ENCODE results near the gene ECI1. TPM values are rescaled to one million over a fixed set of nuclear protein-coding genes. Genes with fewer than 3 reads are reported as not detected.

The ECI1 gene
- total RNA-seq, 4 donors from 2014 or later = 104 to 208 (median 169) TPM

- peaks cover 5 to 7% of the 10 kb centered on the region in 2 donors for H3K4me1 ChIP-seq
- H3K36me3 ChIP-seq = peaks cover 7 to 28% of the 10 kb centered on the region in 2 donors
- intact Hi-C loops (cut with DNase I) = loop anchor here (10.0 kb wide), 2 partner anchors 47 to 127 kb away; partner anchors contain the start of genes ABCA3 and CCNF
- H3K27ac ChIP-seq = no peak overlapping the region
- H3K9me3 ChIP-seq = no peaks in the 10 kb centered on the region
- H3K4me3 ChIP-seq (replicated peaks in 1 of 3) = no peak overlapping the region
- WGBS, 2 donors = 95 to 100% methylated on average over 2 to 22 of the region's 22 CpGs
- H3K27me3 ChIP-seq = no peaks in the 10 kb centered on the region
- no peak for DNase-seq
- TF ChIP-seq POLR2A (IDR thresholded peaks at IDR 0.05) (no peak), CTCF (IDR thresholded peaks at IDR 0.05) (no peak)
Observed at GRCh38 chr16:2297506-2297860, 46.1 kb upstream of the ECI1 start.

DNA sequence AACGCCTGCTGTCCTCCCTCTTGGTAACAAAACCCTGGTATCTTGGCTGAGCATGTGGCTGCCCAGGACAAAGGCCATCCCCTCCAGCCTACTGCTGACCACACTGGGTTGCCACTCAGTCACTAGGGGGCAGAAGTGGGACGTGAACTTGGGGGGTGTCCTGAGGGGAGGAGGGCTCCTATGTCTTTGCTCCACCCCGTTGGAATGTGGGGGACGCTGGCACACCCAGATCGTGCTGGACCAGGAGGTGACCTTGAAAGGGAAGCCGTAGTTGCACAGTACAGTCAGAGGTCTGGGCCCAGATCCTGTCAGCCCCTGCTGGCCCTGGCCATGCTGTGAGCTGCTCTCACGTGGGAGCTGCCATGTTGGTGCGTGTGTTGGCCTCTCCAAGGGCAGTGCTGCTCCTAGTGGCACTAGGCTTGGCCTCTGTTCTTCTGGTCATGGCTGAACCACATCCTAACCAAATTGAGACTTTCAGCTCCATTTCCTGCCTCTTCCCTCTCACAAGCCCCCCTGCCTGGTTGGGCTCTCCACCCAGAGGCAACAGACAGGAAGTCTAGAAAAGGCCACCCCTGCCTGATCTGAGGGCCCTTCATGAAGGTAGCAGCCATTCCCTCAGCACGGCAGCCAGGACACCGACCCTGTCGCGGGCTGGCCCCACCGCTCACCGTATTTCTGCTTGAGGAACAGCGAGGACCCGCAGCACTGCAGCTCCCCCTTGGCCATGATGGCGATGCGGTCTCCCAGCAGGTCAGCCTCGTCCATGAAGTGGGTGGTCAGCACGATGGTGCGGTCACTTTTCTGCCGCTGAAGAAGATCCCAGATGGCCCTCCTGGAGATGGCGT, 45.5 kb upstream of the ECI1 start:
- H3K9me3 ChIP-seq = no peaks in the 10 kb centered on the region
- H3K27ac ChIP-seq = peak overlapping the region in 1 of 3 donors; percentile 17
- H3K4me3 ChIP-seq (replicated peaks in 1 of 3) = no peak overlapping the region
- intact Hi-C loops (cut with DNase I) = loop anchor here (10.0 kb wide), 2 partner anchors 48 to 128 kb away; partner anchors contain the start of genes ABCA3 and CCNF
- H3K36me3 ChIP-seq = peaks cover 10 to 34% of the 10 kb centered on the region in 2 donors
- no peaks in the 10 kb centered on the region for H3K27me3 ChIP-seq
- peak; percentile 73 to 80 for DNase-seq
- H3K4me1 ChIP-seq = peaks cover 5 to 7% of the 10 kb centered on the region in 2 donors
- 82 to 87% methylated on average over 13 to 14 of the region's 23 CpGs for WGBS, 2 donors
- TF ChIP-seq CTCF (IDR thresholded peaks at IDR 0.05) (peak; percentile 22 to 89 (median 62)), POLR2A (IDR thresholded peaks at IDR 0.05) (no peak)

GRCh38 chr16:2295056-2295798, 43.8 kb upstream of the ECI1 start:
- no peak for TF ChIP-seq CTCF (IDR thresholded peaks at IDR 0.05)
- Histone ChIP-seq H3K27me3 (no peaks in the 10 kb centered on the region), H3K36me3 (peaks cover 20 to 36% of the 10 kb centered on the region in 2 donors), H3K9me3 (no peaks in the 10 kb centered on the region), H3K4me1 (peaks cover 5 to 7% of the 10 kb centered on the region in 2 donors), H3K4me3 (replicated peaks in 1 of 3) (no peak overlapping the region), H3K27ac (no peak overlapping the region)
- no peak for DNase-seq
- intact Hi-C loops (cut with DNase I) = loop anchor here (10.0 kb wide), 2 partner anchors 50 to 130 kb away; partner anchors contain the start of genes ABCA3 and CCNF
- WGBS, 2 donors = 93 to 96% methylated on average over 12 to 19 of the region's 21 CpGs

GRCh38 chr16:2292221-2292620, 40.8 kb upstream of the ECI1 start:
- no peaks in the 10 kb centered on the region for H3K9me3 ChIP-seq
- H3K27ac ChIP-seq = no peak overlapping the region
- H3K27me3 ChIP-seq = no peaks in the 10 kb centered on the region
- peaks cover 25 to 47% of the 10 kb centered on the region in 2 donors for H3K36me3 ChIP-seq
- intact Hi-C loops (cut with DNase I) = loop anchor here (10.0 kb wide), 2 partner anchors 53 to 133 kb away; partner anchors contain the start of genes ABCA3 and CCNF
- no peak overlapping the region for H3K4me3 ChIP-seq (replicated peaks in 1 of 3)
- no peak for TF ChIP-seq POLR2A (IDR thresholded peaks at IDR 0.05)
- H3K4me1 ChIP-seq = peaks cover 5 to 7% of the 10 kb centered on the region in 2 donors
- 94% methylated on average over 9 of the region's 9 CpGs for WGBS, 2 donors
- no peak for DNase-seq

DNA sequence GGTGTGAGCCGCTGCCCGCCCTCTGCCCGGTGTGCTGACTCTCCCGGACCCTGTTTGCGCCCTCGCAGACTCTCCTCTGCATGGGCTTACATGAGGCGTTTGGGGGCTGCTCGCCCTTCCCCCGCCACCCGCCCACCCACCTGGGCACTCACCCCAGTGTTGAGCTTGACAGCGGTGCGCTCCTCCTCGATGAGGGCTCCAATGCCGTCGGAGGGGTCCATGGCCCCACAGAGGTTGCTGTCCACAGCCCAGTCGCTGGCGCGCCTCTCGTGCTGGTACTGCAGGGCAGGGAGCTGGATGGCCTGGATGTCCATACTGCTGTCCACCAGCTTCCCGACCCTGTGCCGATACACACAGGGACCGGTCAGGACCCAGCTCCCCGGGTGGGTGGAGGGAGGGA, 37.9 kb upstream of the ECI1 start:
- no peaks in the 10 kb centered on the region for H3K9me3 ChIP-seq
- intact Hi-C loops (cut with DNase I) = no loop called here
- H3K27ac ChIP-seq = no peak overlapping the region
- no peaks in the 10 kb centered on the region for H3K4me1 ChIP-seq
- TF ChIP-seq CTCF (IDR thresholded peaks at IDR 0.05) (no peak), POLR2A (IDR thresholded peaks at IDR 0.05) (no peak)
- no peak overlapping the region for H3K4me3 ChIP-seq (replicated peaks in 1 of 3)
- peaks cover 25 to 57% of the 10 kb centered on the region in 2 donors for H3K36me3 ChIP-seq
- no peak for DNase-seq
- 94% methylated on average over 20 to 23 of the region's 23 CpGs for WGBS, 2 donors
- no peaks in the 10 kb centered on the region for H3K27me3 ChIP-seq
